HEK293 (cell line): ENCODE measurements around the gene DRAP1.

Source experiments
- CTCF ChIA-PET: fragments of 350-600 bp; formaldehyde crosslinking; extraction: SDS; loops from one replicate; lab custom pipeline; 2021; ENCODE audit warnings: antibody characterized with exemption; lab: Yijun Ruan, JAX
- POLR2A ChIA-PET: fragments of 300-600 bp; formaldehyde crosslinking; extraction: SDS; loops from one replicate; lab custom pipeline; 2020; ENCODE audit warnings: antibody characterized with exemption, inconsistent platforms; lab: Yijun Ruan, JAX
- H3K27ac ChIP-seq: fragments of 200-500 bp; sonication (Bioruptor generic); 2 replicates; pipeline ENCODE4 v1.5.1; 2014; ENCODE audit warnings: low read depth, low read length, control low read depth, inconsistent platforms; ENCODE audit errors: extremely low read depth
- H3K36me3 ChIP-seq, 2 experiments: fragments of 200-500 bp in 1 of 2; sonication (Bioruptor generic) in 1 of 2; 1 replicate in 1 of 2; 2 replicates in 1 of 2; pipeline ENCODE4 v1.5.1; 2014 to 2017; ENCODE audit warnings: inconsistent platforms in 2 of 2, low read length in 2 of 2; ENCODE audit not compliant: control insufficient read depth in 2 of 2, insufficient read depth in 1 of 2
- H3K4me1 ChIP-seq: fragments of 200-500 bp; sonication (Bioruptor generic); 2 replicates; pipeline ENCODE4 v1.5.1; 2014; ENCODE audit warnings: mild to moderate bottlenecking, low read length, inconsistent platforms; ENCODE audit not compliant: control insufficient read depth, insufficient read depth
- H3K4me3 ChIP-seq: 2 replicates; pipeline ENCODE4 v1.5.1; 2011; ENCODE audit warnings: low read depth, mild to moderate bottlenecking, control low read depth, low read length, moderate library complexity
- H3K9me3 ChIP-seq: fragments of 200-500 bp; sonication (Bioruptor generic); 2 replicates; pipeline ENCODE4 v1.5.1; 2014; ENCODE audit warnings: low read depth, low read length, inconsistent platforms; ENCODE audit not compliant: control insufficient read depth, insufficient read depth
- BCL11B ChIP-seq: fragments of 450-650 bp; formaldehyde crosslinking; IDR thresholded peaks from 2 replicates; pipeline ENCODE4 v1.5.1; 2016; ENCODE audit warnings: low read depth, missing biosample characterization, missing genetic modification characterization
- HOXD13 ChIP-seq: sonication (generic); formaldehyde crosslinking; IDR thresholded peaks from 2 replicates; pipeline ENCODE4 v1.8.0; 2022; ENCODE audit warnings: missing genetic modification reagents, borderline replicate concordance
- KLF10 ChIP-seq: fragments of 450-650 bp; IDR thresholded peaks from 2 replicates; pipeline ENCODE4 v1.5.1; 2018; ENCODE audit warnings: missing biosample characterization, mild to moderate bottlenecking, missing genetic modification characterization
- KLF9 ChIP-seq: fragments of 450-650 bp; formaldehyde crosslinking; IDR thresholded peaks from 2 replicates; pipeline ENCODE4 v1.5.1; 2016; ENCODE audit warnings: missing biosample characterization, missing genetic modification characterization, low read depth
- OSR2 ChIP-seq: fragments of 450-650 bp; formaldehyde crosslinking; IDR thresholded peaks from 2 replicates; pipeline ENCODE4 v1.5.1; 2016; ENCODE audit warnings: missing biosample characterization, missing genetic modification characterization
- PRDM6 ChIP-seq: fragments of 450-650 bp; formaldehyde crosslinking; IDR thresholded peaks from 2 replicates; pipeline ENCODE4 v1.5.1; 2017; ENCODE audit warnings: missing biosample characterization, missing genetic modification characterization
- SALL2 ChIP-seq: fragments of 450-650 bp; formaldehyde crosslinking; IDR thresholded peaks from 2 replicates; pipeline ENCODE4 v1.5.0; 2017; ENCODE audit warnings: missing biosample characterization, mild to moderate bottlenecking, missing genetic modification characterization, borderline replicate concordance
- SP2 ChIP-seq: fragments of 450-650 bp; formaldehyde crosslinking; IDR thresholded peaks from 2 replicates; pipeline ENCODE4 v1.5.1; 2016; ENCODE audit warnings: missing biosample characterization, missing genetic modification characterization
- TRIM28 ChIP-seq: IDR thresholded peaks from 2 replicates; pipeline ENCODE4 v1.6.1; 2011; ENCODE audit warnings: low read length, control low read depth, borderline replicate concordance
- YY2 ChIP-seq: fragments of 450-650 bp; formaldehyde crosslinking; IDR thresholded peaks from 2 replicates; pipeline ENCODE4 v1.5.1; 2016; ENCODE audit warnings: missing biosample characterization, missing genetic modification characterization
- ZNF175 ChIP-seq: fragments of 450-650 bp; formaldehyde crosslinking; IDR thresholded peaks from 2 replicates; pipeline ENCODE4 v1.5.1; 2016; ENCODE audit warnings: missing biosample characterization, missing genetic modification characterization
- ZNF24 ChIP-seq: fragments of 450-650 bp; formaldehyde crosslinking; IDR thresholded peaks from 2 replicates; pipeline ENCODE4 v1.5.1; 2016; ENCODE audit warnings: missing biosample characterization, missing genetic modification characterization
- ZNF266 ChIP-seq: fragments of 450-650 bp; formaldehyde crosslinking; IDR thresholded peaks from 2 replicates; pipeline ENCODE4 v1.5.1; 2016; ENCODE audit warnings: missing biosample characterization, missing genetic modification characterization, low read depth
- ZNF335 ChIP-seq: fragments of 450-650 bp; formaldehyde crosslinking; conservative IDR thresholded peaks from 2 replicates; pipeline ENCODE4 v1.5.1; 2016; ENCODE audit warnings: missing biosample characterization, missing genetic modification characterization
- ZNF362 ChIP-seq: fragments of 450-650 bp; formaldehyde crosslinking; IDR thresholded peaks from 2 replicates; pipeline ENCODE4 v1.5.1; 2016; ENCODE audit warnings: missing biosample characterization, missing genetic modification characterization
- ZNF391 ChIP-seq: fragments of 450-650 bp; formaldehyde crosslinking; IDR thresholded peaks from 2 replicates; pipeline ENCODE4 v1.5.1; 2016; ENCODE audit warnings: low read depth, missing biosample characterization, missing genetic modification characterization, borderline replicate concordance
- ZNF529 ChIP-seq: fragments of 450-650 bp; formaldehyde crosslinking; IDR thresholded peaks from 2 replicates; pipeline ENCODE4 v1.5.1; 2017; ENCODE audit warnings: missing genetic modification characterization, missing biosample characterization; ENCODE audit not compliant: insufficient replicate concordance
- ZNF561 ChIP-seq: fragments of 450-650 bp; IDR thresholded peaks from 2 replicates; pipeline ENCODE4 v1.5.1; 2018; ENCODE audit warnings: missing biosample characterization, missing genetic modification characterization, borderline replicate concordance
- ZNF645 ChIP-seq: fragments of 450-650 bp; formaldehyde crosslinking; IDR thresholded peaks from 2 replicates; pipeline ENCODE4; 2016; ENCODE audit warnings: missing biosample characterization, missing genetic modification characterization
- ZNF692 ChIP-seq: fragments of 450-650 bp; formaldehyde crosslinking; IDR thresholded peaks from 2 replicates; pipeline ENCODE4 v1.5.1; 2016; ENCODE audit warnings: missing biosample characterization, missing genetic modification characterization
- ZNF785 ChIP-seq: fragments of 450-650 bp; formaldehyde crosslinking; IDR thresholded peaks from 2 replicates; pipeline ENCODE4 v1.5.1; 2016; ENCODE audit warnings: missing biosample characterization, missing genetic modification characterization
- ZSCAN5A ChIP-seq: fragments of 450-650 bp; formaldehyde crosslinking; IDR thresholded peaks from 2 replicates; pipeline ENCODE4 v1.5.1; 2016; ENCODE audit warnings: missing biosample characterization, missing genetic modification characterization
- ZXDB ChIP-seq: fragments of 450-650 bp; formaldehyde crosslinking; IDR thresholded peaks from 2 replicates; pipeline ENCODE4 v1.5.1; 2016; ENCODE audit warnings: missing biosample characterization, missing genetic modification characterization
- TF ChIP-seq, protein P1 (sequence below): fragments of 450-650 bp; formaldehyde crosslinking; IDR thresholded peaks from 2 replicates; pipeline ENCODE4 v1.5.1; 2016; ENCODE audit warnings: missing biosample characterization, missing genetic modification characterization
- TF ChIP-seq, protein P2 (sequence below): fragments of 450-650 bp; formaldehyde crosslinking; IDR thresholded peaks from 2 replicates; pipeline ENCODE4 v1.5.1; 2016; ENCODE audit warnings: missing biosample characterization, missing genetic modification characterization

The DRAP1 gene

DNA sequence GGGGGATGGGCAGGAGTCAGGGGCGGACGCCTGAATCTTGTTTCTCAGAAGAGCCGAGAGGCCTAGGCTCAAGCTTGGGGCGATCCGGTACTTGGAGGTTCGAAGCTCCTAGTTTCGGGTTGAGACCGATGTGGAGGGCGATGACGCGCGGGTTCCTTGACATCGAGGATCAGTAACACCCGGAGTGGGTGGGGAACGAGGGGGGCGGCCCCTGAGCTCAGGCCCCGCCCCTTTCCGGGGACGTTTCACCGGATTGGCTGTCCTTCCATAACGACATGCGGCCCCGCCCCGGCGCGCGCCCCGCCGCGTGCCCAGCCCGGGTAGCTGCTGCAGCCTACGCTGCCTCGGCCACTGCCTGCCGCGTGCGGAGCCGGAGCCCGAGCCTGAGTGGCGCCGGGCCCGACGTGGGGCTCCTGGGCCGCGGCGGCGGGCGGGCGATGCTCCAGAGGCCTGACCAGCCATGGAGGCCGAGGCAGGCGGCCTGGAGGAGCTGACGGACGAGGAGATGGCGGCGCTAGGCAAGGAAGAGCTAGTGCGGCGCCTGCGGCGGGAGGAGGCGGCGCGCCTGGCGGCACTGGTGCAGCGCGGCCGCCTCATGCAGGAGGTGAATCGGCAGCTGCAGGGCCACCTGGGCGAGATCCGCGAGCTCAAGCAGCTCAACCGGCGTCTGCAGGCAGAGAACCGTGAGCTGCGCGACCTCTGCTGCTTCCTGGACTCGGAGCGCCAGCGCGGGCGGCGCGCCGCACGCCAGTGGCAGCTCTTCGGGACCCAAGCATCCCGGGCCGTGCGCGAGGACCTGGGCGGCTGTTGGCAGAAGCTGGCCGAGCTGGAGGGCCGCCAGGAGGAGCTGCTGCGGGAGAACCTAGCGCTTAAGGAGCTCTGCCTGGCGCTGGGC is 28.7 kb upstream of the DRAP1 start, which contains the start of gene CCDC85B:
Gene CCDC85B (plus strand): TSS at position 350 of the 895 bp plus-strand sequence. CDS start 111 bp downstream, at position 461.
- no peaks in the 10 kb centered on the region for H3K4me1 ChIP-seq
- POLR2A ChIA-PET, result interaction anchor here (0.5 to 6.1 kb wide), 31 partner anchors 8 to 468 kb away, joined by 3 to 121 read pairs (median 4); partner anchors contain the start of genes C11orf68, CFL1, DRAP1 and FOSL1
- peaks cover 0 to 16% of the 10 kb centered on the region in 2 experiments; a peak in 2 of 3 replicates for H3K36me3 ChIP-seq
- H3K9me3 ChIP-seq, result no peaks in the 10 kb centered on the region
- peak within 1 kb of the TSS; percentile 67; the same call in 1 of the 2 replicates for H3K27ac ChIP-seq
- CTCF ChIA-PET, result interaction anchor here (0.6 to 9.5 kb wide), 20 partner anchors 8 to 415 kb away, joined by 3 to 189 read pairs (median 4); partner anchors contain the start of genes C11orf68, CFL1, FOSL1 and MUS81
- H3K4me3 ChIP-seq, result peak within 1 kb of the TSS; percentile 55
- TF ChIP-seq ZNF645 (no peak), KLF9 (tag by site-specific recombination) (peak; percentile 49; the same call in 1 of the 2 replicates), ZSCAN5A (tag by site-specific recombination) (peak; percentile 79; the same call in 1 of the 2 replicates), HOXD13 (CRISPR knock-in tag) (no peak), OSR2 (tag by site-specific recombination) (peak; percentile 21; the same call in 1 of the 2 replicates), ZNF24 (no peak), ZNF692 (0 out of 2 replicates have a peak, but pooled peaks have one; percentile 30), PRDM6 (no peak), YY2 (tag by site-specific recombination) (no peak), ZNF529 (tag by site-specific recombination) (no peak), ZNF362 (tag by site-specific recombination) (no peak), ZNF785 (tag by site-specific recombination) (no peak), SP2 (peak; percentile 90), ZXDB (tag by site-specific recombination) (no peak), SALL2 (tag by site-specific recombination) (no peak), ZNF266 (tag by site-specific recombination) (no peak), ZNF335 (tag by site-specific recombination) (peak; percentile 60), TRIM28 (no peak), ZNF175 (tag by site-specific recombination) (no peak), ZNF561 (peak; percentile 35; the same call in 1 of the 2 replicates), KLF10 (tag by site-specific recombination) (peak; percentile 51; the same call in 1 of the 2 replicates), BCL11B (tag by site-specific recombination) (no peak), ZNF391 (tag by site-specific recombination) (peak; percentile 57; the same call in 1 of the 2 replicates)
- TF ChIP-seq, protein P1, sequence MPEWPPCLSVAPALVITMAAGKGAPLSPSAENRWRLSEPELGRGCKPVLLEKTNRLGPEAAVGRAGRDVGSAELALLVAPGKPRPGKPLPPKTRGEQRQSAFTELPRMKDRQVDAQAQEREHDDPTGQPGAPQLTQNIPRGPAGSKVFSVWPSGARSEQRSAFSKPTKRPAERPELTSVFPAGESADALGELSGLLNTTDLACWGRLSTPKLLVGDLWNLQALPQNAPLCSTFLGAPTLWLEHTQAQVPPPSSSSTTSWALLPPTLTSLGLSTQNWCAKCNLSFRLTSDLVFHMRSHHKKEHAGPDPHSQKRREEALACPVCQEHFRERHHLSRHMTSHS, result no peak
- TF ChIP-seq, protein P2, sequence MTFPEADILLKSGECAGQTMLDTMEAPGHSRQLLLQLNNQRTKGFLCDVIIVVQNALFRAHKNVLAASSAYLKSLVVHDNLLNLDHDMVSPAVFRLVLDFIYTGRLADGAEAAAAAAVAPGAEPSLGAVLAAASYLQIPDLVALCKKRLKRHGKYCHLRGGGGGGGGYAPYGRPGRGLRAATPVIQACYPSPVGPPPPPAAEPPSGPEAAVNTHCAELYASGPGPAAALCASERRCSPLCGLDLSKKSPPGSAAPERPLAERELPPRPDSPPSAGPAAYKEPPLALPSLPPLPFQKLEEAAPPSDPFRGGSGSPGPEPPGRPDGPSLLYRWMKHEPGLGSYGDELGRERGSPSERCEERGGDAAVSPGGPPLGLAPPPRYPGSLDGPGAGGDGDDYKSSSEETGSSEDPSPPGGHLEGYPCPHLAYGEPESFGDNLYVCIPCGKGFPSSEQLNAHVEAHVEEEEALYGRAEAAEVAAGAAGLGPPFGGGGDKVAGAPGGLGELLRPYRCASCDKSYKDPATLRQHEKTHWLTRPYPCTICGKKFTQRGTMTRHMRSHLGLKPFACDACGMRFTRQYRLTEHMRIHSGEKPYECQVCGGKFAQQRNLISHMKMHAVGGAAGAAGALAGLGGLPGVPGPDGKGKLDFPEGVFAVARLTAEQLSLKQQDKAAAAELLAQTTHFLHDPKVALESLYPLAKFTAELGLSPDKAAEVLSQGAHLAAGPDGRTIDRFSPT (tag by site-specific recombination), result peak; percentile 17; the same call in 1 of the 2 replicates
